ENCODE data around the gene RAB5IF. TPM values are rescaled to one million over a fixed set of nuclear protein-coding genes. Genes with fewer than 3 reads are reported as not detected.

RAB5IF gene
- polyA plus RNA-seq, 1 donor from 2014 or later, result 205 TPM

GRCh38 chr20:36655004-36655403 lies 49.4 kb downstream of the RAB5IF start:
- no peaks in the 10 kb centered on the region for H4K20me1 ChIP-seq (ENCODE audit: insufficient read depth)
- no peak for TF ChIP-seq EZH2 (IDR thresholded peaks at IDR 0.05; ENCODE audit: borderline replicate concordance, insufficient read depth, low read length, poor library complexity, severe bottlenecking)
- TF ChIP-seq TAF1 (IDR thresholded peaks at IDR 0.05; ENCODE audit: low read depth), result no peak
- TF ChIP-seq EP300 (conservative IDR thresholded peaks at IDR 0.05; ENCODE audit: poor library complexity, severe bottlenecking), result no peak
- TF ChIP-seq REST (IDR thresholded peaks at IDR 0.05; ENCODE audit: borderline replicate concordance), result no peak
- no peak for TF ChIP-seq RAD21 (conservative IDR thresholded peaks at IDR 0.05)
- TF ChIP-seq MXI1 (conservative IDR thresholded peaks at IDR 0.05; ENCODE audit: poor library complexity, severe bottlenecking), result no peak
- no peak for TF ChIP-seq POLR2AphosphoS5 (IDR thresholded peaks at IDR 0.05)
- TF ChIP-seq, protein P1, sequence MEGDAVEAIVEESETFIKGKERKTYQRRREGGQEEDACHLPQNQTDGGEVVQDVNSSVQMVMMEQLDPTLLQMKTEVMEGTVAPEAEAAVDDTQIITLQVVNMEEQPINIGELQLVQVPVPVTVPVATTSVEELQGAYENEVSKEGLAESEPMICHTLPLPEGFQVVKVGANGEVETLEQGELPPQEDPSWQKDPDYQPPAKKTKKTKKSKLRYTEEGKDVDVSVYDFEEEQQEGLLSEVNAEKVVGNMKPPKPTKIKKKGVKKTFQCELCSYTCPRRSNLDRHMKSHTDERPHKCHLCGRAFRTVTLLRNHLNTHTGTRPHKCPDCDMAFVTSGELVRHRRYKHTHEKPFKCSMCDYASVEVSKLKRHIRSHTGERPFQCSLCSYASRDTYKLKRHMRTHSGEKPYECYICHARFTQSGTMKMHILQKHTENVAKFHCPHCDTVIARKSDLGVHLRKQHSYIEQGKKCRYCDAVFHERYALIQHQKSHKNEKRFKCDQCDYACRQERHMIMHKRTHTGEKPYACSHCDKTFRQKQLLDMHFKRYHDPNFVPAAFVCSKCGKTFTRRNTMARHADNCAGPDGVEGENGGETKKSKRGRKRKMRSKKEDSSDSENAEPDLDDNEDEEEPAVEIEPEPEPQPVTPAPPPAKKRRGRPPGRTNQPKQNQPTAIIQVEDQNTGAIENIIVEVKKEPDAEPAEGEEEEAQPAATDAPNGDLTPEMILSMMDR (IDR thresholded peaks at IDR 0.05; ENCODE audit: poor library complexity, severe bottlenecking), result no peak
- no peak for TF ChIP-seq SMC3 (conservative IDR thresholded peaks at IDR 0.05; ENCODE audit: poor library complexity)

GRCh38 chr20:36656733-36657132 lies 51.2 kb downstream of the RAB5IF start:
- TF ChIP-seq RAD21 (conservative IDR thresholded peaks at IDR 0.05), result no peak
- TF ChIP-seq EZH2 (IDR thresholded peaks at IDR 0.05; ENCODE audit: borderline replicate concordance, insufficient read depth, low read length, poor library complexity, severe bottlenecking), result no peak
- TF ChIP-seq, protein P1 (IDR thresholded peaks at IDR 0.05; ENCODE audit: poor library complexity, severe bottlenecking), result no peak
- TF ChIP-seq TAF1 (IDR thresholded peaks at IDR 0.05; ENCODE audit: low read depth), result no peak
- TF ChIP-seq POLR2AphosphoS5 (IDR thresholded peaks at IDR 0.05), result no peak
- no peak for TF ChIP-seq MXI1 (conservative IDR thresholded peaks at IDR 0.05; ENCODE audit: poor library complexity, severe bottlenecking)
- no peak for TF ChIP-seq SMC3 (conservative IDR thresholded peaks at IDR 0.05; ENCODE audit: poor library complexity)
- TF ChIP-seq REST (IDR thresholded peaks at IDR 0.05; ENCODE audit: borderline replicate concordance), result no peak
- no peak for TF ChIP-seq EP300 (conservative IDR thresholded peaks at IDR 0.05; ENCODE audit: poor library complexity, severe bottlenecking)

More at GRCh38 chr20:36655004-36655403, 49.4 kb downstream of the RAB5IF start:
- no peak overlapping the region for H3K9ac ChIP-seq (ENCODE audit: low read length)
- no peak overlapping the region for H3K27ac ChIP-seq (ENCODE audit: low read length)
- no peaks in the 10 kb centered on the region for H3K79me2 ChIP-seq (replicated peaks; ENCODE audit: insufficient read depth, low read length)
- no peak overlapping the region for H2AFZ ChIP-seq (ENCODE audit: low read depth, low read length)
- H3K27me3 ChIP-seq (ENCODE audit: insufficient read depth, low read depth, low read length), result no peaks in the 10 kb centered on the region
- H3K9me2 ChIP-seq (ENCODE audit: insufficient read depth, low read length), result no peaks in the 10 kb centered on the region
- H3K4me2 ChIP-seq (ENCODE audit: low read length), result no peak overlapping the region
- no peaks in the 10 kb centered on the region for H3F3A ChIP-seq (ENCODE audit: insufficient read depth, low read length, poor library complexity, severe bottlenecking)
- H3K9me3 ChIP-seq (ENCODE audit: low read length), result no peaks in the 10 kb centered on the region
- no peak overlapping the region for H3K4me3 ChIP-seq (ENCODE audit: low read length)
- H3K36me3 ChIP-seq (ENCODE audit: insufficient read depth, low read length), result no peaks in the 10 kb centered on the region

More at GRCh38 chr20:36656733-36657132, 51.2 kb downstream of the RAB5IF start:
- H3K27ac ChIP-seq (ENCODE audit: low read length), result no peak overlapping the region
- no peaks in the 10 kb centered on the region for H3K79me2 ChIP-seq (replicated peaks; ENCODE audit: insufficient read depth, low read length)
- H3F3A ChIP-seq (ENCODE audit: insufficient read depth, low read length, poor library complexity, severe bottlenecking), result no peaks in the 10 kb centered on the region
- no peak overlapping the region for H2AFZ ChIP-seq (ENCODE audit: low read depth, low read length)
- H3K4me2 ChIP-seq (ENCODE audit: low read length), result no peak overlapping the region
- H3K36me3 ChIP-seq (ENCODE audit: insufficient read depth, low read length), result no peaks in the 10 kb centered on the region
- no peak overlapping the region for H3K9ac ChIP-seq (ENCODE audit: low read length)
- H3K4me3 ChIP-seq (ENCODE audit: low read length), result no peak overlapping the region
- no peaks in the 10 kb centered on the region for H3K9me3 ChIP-seq (ENCODE audit: low read length)
- H3K9me2 ChIP-seq (ENCODE audit: insufficient read depth, low read length), result no peaks in the 10 kb centered on the region
- no peaks in the 10 kb centered on the region for H3K27me3 ChIP-seq (ENCODE audit: insufficient read depth, low read depth, low read length)
- no peaks in the 10 kb centered on the region for H4K20me1 ChIP-seq (ENCODE audit: insufficient read depth)
